SH-SY5Y (cell line): ENCODE data around the gene PLTP.

Source experiments
- GATA2 ChIP-seq: IDR thresholded peaks from 2 replicates; pipeline ENCODE4 v1.6.1; 2011; ENCODE audit warnings: mild to moderate bottlenecking, low read depth, low read length
- GATA3 ChIP-seq: IDR thresholded peaks from 2 replicates; pipeline ENCODE4 v1.6.1; 2011; ENCODE audit warnings: low read depth, mild to moderate bottlenecking, low read length, moderate library complexity

- no peak for TF ChIP-seq GATA3
- TF ChIP-seq GATA2 = no peak
These were observed 21.6 kb downstream of the PLTP start for GRCh38 chr20:45890077-45890984.
